Activated CD8-positive, alpha-beta memory T cell treated with anti-CD3 and anti-CD28 coated beads for 1 hour (primary cell): Measurements from ENCODE around the gene SLC34A1.

Experiments used
- DNase-seq, 2 donors: peaks; one replicate each; pipeline ENCODE4 v3.0.0-alpha.2; 2020; ENCODE audit warnings: low read depth in 1 of 2; ENCODE audit errors: extremely low read depth in 1 of 2

The SLC34A1 gene

DNA sequence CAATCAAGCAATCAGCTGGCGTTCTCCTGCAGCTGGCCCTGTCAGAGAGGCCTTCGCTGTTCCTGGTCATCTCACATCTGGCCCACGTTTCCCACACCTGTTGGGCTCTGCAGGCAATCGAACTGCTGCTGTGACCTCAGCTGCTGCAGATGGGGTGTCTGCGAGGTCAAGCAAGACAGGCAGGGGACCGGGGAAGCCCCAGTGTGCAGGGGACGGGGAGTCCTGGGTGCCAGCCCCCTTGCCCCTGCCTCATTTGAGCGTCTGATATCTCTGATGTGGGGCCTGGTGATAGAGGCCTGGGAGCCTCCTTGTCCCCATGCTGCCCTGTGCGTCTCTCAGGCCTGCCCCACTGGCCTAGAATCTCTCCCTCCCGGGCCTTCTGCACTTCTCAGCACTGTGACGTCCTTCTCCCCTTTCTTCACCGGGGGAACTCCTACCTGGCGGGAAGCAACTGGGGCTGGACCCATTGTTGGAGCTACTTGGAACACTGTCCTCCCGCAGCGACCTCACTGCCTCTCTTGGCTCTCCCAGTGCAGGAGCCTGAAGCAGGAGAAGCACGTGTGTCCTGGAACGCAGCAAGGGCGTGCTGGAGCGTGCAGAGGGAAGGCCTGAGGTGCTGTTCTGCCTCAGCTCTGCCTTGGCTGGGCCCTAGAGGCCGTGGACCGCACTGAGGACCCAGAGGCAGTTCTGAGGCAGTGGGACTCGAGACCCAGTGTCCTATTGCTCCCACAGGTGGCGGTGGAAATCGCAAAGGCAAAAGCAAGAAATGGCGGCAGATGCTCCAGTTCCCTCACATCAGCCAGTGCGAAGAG is 46.1 kb downstream of the SLC34A1 start:
- DNase-seq, result no peak

DNA sequence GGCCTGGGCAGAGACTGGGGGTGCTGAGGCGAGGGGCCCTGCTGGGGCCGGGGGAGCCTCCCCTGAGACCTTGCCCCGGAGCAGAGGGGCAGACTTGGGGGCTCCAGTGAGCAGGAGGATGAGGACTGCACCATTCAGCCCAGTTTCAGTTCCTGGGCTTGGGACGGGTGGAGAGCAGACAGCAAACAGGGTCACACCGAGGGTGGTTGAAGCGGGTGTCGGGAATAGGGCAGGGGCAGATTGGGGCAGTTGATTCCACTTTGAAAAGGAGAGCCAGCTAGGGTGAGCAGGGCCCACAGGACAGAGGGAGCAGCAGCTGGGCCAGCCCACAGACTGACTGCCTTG is 46.7 kb downstream of the SLC34A1 start:
- DNase-seq, result no peak

DNA sequence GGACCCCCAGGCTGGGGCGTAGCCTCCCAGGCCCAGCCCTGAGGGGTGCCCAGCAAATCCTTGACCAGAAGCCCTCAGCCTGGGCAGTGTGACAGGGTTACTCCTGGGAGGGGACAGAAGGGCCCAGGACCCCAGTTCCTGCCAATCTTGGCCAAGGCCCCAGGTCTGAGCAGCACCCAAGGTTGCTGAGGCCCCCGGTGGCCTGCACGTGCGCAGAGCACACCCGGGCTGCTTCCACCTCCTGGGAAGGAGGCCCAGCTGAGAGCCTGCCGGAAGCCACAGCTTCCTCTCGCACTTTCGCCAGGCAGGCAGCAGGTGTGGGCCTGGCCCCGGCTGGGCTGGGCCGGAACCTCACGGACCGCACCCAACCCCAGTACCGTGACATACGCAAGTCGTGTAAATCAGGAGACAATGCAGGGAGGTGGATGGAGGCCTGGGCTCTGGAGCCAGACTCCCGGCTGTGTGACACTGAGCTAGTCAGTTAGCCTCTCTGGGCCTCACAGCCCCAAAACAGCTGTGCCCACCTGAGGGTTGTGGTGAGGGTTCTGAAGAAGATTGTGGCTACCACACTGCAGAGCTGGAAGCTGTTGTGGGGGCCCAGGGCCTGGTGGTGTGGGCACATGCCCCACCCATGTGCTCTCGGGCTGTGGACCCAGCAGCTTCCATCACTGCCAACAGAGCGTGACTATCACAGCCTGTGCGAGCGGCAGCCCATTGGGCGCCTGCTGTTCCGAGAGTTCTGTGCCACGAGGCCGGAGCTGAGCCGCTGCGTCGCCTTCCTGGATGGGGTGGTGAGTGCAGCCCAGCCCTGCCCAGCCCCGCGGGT is 47.3 kb downstream of the SLC34A1 start:
- peak in 1 of 2 donors; percentile 44 for DNase-seq

DNA sequence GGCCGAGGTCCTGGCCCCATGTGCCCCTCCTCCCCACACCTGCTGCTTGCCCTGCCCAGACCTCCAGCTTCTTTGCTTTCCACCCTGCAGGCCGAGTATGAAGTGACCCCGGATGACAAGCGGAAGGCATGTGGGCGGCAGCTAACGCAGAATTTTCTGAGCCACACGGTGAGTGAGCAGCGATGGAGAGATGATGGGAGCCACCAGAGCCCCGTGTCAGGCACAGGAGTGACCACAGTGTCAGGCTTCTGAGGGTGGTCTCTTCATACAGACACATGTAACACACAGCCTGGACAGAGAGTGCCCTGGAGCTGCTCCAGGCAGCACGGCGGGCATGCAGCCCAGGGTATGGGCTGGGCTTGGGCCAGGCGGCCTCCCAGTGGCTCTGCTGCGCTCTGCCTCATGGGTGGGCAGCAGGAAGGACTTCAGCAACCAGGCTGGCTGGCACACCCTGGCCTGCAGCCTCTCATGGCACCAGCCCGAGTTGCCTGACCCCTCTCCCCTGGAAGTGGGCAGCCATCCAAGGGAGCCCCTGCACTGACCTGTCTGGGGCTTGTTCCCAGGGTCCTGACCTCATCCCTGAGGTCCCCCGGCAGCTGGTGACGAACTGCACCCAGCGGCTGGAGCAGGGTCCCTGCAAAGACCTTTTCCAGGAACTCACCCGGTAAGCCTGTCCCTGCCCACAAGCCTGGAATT is 48.1 kb downstream of the SLC34A1 start:
- no peak for DNase-seq

DNA sequence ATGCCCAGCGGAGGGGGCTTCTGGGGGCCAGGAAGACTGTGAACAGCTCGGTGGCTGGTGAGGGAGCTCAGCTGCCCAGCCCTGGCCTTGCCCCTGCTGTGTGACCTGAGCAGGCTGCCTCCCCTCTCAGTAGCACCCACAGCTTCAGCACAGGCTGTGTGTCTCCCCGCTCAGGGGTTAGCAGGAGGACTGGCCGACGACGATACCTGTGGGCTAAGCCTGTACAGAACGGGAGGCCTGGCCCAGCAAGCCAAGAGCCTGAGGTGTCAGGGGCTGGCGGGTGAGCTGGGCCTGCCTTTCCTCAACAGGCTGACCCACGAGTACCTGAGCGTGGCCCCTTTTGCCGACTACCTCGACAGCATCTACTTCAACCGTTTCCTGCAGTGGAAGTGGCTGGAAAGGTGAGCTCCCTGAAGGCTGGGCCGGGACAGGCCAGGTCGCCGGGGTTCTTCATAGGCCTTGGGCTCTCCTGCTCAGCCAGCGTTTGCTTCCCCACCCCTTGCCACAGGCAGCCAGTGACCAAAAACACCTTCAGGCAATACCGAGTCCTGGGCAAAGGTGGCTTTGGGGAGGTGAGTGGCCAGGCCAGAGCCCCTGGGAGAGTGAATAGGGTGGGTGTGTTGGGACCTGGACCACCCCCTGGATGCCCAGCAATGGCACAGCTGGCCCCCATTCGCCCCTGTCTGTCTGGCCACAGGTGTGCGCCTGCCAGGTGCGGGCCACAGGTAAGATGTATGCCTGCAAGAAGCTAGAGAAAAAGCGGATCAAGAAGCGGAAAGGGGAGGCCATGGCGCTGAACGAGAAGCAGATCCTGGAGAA is 48.8 kb downstream of the SLC34A1 start:
- no peak for DNase-seq

DNA sequence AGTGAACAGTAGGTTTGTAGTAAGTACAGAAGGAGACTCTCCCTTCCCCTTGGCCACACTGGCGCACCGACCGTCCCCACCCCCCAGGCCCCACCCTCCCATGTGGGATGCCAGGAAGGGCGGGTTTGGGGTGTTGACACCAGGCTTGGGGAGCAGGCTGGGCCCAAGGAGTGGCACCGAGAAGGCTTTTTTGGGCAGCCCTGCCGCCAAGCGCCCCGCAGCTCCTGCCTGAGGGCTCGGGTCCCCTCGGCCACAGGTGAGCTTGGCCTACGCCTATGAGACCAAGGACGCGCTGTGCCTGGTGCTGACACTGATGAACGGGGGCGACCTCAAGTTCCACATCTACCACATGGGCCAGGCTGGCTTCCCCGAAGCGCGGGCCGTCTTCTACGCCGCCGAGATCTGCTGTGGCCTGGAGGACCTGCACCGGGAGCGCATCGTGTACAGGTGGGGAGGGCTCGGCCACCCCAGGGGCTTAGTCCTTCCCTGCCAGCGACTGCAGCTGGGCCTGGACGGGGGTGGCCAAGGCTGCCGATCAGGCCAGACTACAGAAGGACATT is 49.5 kb downstream of the SLC34A1 start:
- DNase-seq, result no peak

DNA sequence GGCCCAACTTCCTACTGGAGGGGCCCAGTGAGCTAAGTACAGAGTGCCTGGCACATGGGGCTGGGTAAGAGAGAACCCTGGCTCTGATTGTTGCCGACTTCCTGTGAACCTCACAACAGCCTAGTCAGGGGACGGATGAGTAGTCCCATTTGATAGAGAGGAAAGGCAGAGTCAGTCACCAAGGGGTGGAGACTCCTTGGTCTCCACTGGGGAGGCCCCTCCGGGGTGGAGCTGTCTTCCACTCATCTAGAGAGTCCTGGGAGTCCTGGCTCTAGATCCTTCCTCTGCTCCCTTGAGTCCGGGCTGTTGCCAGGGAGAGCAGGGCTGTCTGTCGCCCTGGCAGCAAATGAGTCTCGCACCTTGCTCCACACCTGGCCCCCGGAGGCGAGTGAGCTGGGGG is 50.2 kb downstream of the SLC34A1 start:
- no peak for DNase-seq

DNA sequence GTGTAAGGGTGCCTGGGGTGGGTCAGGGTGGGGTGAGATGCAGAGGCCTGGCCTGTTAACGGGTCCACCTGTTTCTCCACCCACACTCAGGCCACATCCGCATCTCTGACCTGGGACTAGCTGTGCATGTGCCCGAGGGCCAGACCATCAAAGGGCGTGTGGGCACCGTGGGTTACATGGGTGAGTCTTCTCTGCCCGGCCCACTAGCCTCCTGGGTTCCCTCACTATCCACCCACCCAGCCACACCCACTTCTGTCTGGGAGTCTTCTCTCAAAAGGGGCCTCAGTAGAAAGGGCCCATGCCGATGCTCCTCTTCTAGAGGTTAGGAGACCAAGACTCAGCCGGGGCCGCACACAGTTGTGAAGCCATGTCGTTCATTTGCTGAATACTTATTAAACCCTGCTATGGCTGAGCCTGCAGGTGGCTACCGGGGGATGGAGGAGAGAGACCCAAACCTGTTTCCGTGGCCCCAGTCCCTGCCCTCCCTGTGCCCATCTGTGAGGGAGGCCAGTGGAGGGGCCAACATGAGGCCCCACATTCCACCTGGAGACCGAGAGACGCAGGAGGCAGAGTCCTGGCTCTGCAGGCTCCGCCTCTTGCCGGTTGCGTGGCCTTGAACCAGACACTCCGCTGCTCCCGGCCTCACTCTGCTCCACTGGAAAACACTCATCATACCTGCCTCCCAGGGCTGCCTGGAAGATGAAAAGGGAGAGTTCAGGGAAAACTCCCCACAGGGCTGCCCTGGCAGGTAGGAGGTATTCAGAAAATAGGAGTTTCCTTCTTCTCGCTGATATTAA is 50.9 kb downstream of the SLC34A1 start:
- no peak for DNase-seq

DNA sequence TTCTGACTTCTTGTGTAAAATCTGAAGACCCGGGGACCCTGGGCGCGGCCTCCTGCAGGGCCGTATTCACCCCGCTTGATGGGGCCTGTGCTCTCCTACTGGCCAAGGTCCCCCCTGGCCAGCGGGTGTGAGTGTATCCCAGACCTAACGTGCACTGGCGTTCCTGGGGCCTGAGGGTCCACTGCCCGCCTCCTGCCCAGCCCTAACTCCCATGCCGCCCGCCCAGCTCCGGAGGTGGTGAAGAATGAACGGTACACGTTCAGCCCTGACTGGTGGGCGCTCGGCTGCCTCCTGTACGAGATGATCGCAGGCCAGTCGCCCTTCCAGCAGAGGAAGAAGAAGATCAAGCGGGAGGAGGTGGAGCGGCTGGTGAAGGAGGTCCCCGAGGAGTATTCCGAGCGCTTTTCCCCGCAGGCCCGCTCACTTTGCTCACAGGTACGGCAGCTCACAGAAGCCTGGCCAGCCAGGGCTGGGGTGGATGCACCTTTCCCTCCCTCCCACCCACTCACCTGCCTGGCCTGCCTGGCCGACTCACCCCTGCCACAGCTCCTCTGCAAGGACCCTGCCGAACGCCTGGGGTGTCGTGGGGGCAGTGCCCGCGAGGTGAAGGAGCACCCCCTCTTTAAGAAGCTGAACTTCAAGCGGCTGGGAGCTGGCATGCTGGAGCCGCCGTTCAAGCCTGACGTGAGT is 51.8 kb downstream of the SLC34A1 start:
- no peak for DNase-seq

DNA sequence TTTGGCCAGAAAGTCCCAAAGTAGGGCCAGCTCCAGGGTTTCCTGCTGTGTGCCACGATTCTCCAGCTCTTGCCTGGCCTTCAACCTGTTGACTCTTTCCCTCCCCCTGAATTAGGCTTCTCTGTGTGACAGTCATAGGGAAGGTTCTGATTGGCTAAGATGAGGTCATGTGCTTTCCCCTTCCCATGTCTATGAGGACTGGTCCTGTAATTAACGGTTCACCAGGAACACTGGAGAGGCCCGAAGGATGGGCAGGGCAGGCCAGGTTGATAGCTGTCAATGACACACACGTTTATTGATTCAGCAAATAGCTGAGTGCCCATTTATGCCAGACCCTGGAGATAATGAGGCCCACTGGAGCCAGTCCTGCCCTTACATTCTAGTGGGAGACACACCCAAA is 53.4 kb downstream of the SLC34A1 start:
- DNase-seq, result no peak

DNA sequence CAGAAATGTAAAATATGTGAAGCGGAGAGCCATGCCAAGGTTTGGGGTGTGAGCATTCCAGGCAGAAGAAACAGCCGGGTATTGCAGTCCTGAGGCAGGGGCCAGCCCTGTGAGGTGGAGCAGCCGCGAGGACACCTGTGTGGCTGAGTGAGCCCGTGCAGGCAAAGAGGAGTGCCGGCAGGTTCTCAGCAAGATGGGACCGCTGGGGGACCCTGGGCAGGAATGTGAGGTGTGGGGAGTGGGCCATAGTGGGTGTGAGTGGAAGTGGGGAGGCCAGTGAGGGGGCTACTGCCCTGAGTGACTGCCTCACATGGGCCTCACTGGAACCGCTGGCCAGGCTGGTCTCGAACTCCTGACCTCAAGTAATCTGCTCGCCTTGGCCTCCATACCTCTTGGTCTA is 54.2 kb downstream of the SLC34A1 start:
- DNase-seq, result no peak

DNA sequence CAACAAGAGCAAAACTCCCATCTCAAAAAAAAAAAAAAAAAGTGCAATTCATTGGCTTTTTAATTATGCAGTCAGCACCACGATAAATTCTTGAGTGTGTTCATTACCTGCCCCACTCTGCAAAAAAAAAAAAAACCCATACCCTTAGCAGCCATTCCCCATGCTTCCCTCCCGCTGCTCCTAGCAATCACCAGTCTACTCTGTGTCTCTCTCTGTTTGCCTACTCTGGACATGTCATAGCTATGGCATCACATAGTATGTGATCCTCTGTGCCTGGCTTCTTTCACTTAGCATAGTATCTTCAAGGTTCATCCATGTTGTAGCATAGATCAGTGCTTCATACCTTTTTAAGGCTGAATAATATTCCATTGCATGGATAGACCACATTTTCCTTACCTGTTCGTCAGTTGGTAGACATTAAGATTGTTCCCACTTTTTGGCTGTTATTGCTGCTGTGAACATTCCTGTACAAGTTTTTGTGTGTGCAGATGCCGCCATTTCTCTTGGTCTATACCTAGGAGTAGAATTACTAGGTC is 55.4 kb downstream of the SLC34A1 start:
- DNase-seq, result no peak

DNA sequence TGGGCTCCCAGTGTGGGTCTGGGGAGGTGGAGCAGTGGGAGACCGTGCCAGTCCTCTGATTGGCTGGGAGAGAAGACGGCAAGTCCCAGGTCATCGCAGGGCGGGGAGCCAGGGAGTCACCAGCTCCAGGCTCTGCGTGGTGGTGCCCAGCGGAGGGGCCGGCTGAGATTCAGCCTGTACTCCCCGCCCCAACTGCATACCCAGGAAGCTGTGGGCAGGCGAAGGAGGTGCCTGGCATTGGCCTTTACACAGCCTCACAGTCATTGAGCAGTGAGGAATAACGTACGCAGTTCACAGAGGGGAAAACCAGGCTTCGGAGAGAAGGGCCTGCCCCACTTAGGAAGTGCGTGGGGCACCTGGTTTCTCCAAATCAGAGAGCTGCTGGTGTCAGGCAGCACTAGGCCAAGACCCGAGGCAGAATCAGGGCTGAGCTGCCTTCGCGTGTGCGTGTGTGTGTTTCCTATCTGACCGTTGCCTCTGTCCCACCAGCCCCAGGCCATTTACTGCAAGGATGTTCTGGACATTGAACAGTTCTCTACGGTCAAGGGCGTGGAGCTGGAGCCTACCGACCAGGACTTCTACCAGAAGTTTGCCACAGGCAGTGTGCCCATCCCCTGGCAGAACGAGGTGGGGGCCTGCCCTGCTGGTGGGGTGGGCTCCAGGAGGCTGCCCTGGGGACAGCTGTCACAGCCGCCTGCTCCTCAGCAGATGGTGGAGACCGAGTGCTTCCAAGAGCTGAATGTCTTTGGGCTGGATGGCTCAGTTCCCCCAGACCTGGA is 56.2 kb downstream of the SLC34A1 start:
- DNase-seq, result no peak

DNA sequence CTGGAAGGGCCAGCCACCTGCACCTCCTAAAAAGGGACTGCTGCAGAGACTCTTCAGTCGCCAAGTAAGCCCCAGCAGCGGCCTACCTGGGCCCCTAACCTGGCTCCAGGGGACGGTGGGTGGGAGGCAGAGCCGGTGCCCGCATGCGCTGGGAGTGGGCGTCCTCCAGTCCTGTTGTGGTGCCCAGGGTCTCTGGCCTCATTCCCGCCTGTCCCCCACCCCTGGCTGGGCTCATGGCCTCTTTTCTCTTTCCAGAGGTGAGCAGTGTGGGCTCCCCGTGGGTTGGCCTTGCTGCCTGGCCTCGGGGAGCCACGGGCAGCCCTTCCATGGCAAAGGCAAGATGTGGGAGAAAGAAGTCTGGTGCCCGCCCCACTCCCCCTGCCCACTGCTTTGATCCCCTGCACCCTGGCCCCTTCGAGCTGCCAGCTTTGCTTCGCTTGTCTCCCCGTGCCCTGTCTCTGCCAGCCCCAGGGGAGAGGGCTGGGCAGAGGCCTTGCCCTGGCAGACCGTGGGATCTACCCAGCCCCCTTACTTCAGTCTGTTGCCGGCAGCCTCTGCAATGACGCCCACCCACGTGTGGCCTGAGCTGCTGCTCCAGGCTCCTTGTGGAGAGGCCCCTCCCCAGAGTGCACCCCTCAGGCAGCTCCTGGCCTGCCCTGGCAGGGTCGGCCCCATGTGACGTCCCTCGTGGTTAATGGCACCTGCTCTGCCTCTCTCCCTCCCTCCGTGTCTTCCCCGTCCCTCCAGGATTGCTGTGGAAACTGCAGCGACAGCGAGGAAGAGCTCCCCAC is 57.0 kb downstream of the SLC34A1 start:
- DNase-seq, result no peak

DNA sequence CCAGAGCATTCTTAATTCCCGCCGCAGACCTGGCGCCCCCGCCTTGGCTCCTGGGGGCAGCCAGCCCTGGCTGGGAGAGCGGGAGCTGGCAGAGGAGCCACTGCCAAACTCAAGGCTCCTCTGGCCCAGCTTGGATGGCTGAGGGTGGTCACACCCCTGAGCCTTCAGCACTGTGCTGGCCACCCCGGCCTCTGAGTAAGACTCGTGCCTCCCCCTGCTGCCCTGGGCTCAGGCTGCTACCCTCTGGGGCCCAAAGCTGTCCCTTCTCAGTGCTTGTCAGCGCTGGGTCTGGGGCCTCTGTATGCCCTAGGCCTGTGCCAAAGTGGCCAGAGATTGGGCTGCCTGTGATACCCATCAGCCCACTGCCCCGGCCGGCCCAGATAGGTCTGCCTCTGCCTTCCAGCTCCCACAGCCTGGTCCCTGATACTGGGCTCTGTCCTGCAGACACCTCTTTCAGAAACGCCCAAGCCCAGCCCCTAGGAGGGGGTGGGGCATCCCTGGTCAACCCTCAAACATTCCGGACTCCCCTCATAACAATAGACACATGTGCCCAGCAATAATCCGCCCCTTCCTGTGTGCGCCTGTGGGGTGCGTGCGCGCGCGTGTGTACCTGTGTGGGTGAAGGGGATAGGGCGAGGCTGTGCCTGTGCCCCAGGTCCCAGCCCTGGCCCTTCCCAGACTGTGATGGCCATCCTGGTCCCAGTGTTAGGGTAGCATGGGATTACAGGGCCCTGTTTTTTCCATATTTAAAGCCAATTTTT is 58.0 kb downstream of the SLC34A1 start:
- no peak for DNase-seq

DNA sequence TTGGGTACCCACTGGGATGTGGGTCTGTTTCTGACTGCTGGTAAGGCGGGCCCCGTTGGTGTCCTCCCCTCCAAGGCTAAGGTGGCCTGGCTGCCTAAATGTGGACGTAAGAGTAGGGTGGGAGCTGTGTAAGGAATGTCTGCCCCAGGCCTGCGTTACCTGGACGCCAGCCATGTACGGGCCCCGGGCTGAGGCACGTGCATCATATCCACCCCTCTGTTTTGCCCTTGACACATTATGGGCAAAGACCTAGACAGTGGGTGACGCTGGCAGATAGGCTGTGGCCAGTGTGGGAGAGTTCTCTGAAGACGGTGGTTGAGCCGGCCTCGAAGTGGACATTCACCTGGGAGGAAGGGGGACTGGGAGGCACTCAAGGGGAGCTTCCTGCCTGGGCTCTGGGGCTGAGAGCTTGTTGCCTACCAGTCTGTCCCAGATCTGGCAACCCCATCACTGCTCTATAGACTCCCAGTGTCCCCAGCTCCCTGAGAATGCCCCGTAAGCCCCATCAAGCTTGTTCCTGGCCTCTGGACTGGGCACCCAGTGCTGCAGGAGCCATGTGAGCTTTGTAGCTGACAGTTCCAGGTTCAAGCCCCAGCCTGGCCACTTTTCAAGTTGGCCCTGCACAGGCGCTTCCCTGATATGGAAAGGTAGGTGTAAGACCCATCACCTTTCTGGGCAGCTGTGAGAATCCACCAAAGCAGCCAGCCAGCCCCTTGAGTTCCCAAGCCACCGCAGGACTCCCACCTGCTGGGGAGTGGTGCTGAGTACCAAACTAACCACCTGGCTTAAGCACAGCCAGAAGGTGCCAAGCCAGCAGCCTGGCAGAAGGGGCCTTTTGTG is 59.1 kb downstream of the SLC34A1 start:
- no peak for DNase-seq
